ENCODE results near the gene CFHR5.

CFHR5 gene

GRCh38 chr1:197041486-197042353 lies 64.4 kb downstream of the CFHR5 start:
- in situ Hi-C loops (cut with HindIII; ENCODE audit: low sequenced_read_pairs) = no loop called here
- no peak for DNase-seq (ENCODE audit: low read depth)
- no peak overlapping the region for H3K4me3 ChIP-seq (ENCODE audit: low read depth, low read length)
- TF ChIP-seq CTCF (IDR thresholded peaks at IDR 0.05; ENCODE audit: low read depth, low read length, missing control alignments) = no peak

GRCh38 chr1:197042676-197043341 lies 65.5 kb downstream of the CFHR5 start:
- no peak for TF ChIP-seq CTCF (IDR thresholded peaks at IDR 0.05; ENCODE audit: low read depth, low read length, missing control alignments)
- no peak for DNase-seq (ENCODE audit: low read depth)
- no peak overlapping the region for H3K4me3 ChIP-seq (ENCODE audit: low read depth, low read length)

GRCh38 chr1:197049100-197049499 lies 71.7 kb downstream of the CFHR5 start:
- no peak for DNase-seq (ENCODE audit: low read depth)
- no peak overlapping the region for H3K4me3 ChIP-seq (ENCODE audit: low read depth, low read length)

More at GRCh38 chr1:197042676-197043341, 65.5 kb downstream of the CFHR5 start:
- in situ Hi-C loops (cut with HindIII; ENCODE audit: low sequenced_read_pairs) = no loop called here

More at GRCh38 chr1:197049100-197049499, 71.7 kb downstream of the CFHR5 start:
- TF ChIP-seq CTCF (IDR thresholded peaks at IDR 0.05; ENCODE audit: low read depth, low read length, missing control alignments) = no peak
- in situ Hi-C loops (cut with HindIII; ENCODE audit: low sequenced_read_pairs) = no loop called here
